ENCODE measurements around the gene METTL9. TPM values are rescaled to one million over a fixed set of nuclear protein-coding genes. Genes with fewer than 3 reads are reported as not detected.

METTL9 gene
- total and polyA plus RNA-seq, 2 experiments from 2014 or later, result 72.5 to 152 TPM

- Mint-ChIP-seq H3K36me3 (ENCODE audit: low read depth) (peaks cover 10% of the 10 kb centered on the region; the same call in 1 of the 3 replicates), H3K27me3 (ENCODE audit: insufficient read depth, low read depth, poor library complexity) (peaks cover 2% of the 10 kb centered on the region), H3K4me1 (peaks cover 17% of the 10 kb centered on the region; the same call in 2 of the 3 replicates), H3K4me3 (no peak overlapping the region), H3K9me3 (no peaks in the 10 kb centered on the region), H3K27ac (no peak overlapping the region)
- DNase-seq (ENCODE audit: low spot score), result no peak
- Histone ChIP-seq H3K27ac (ENCODE audit: low read depth) (no peak overlapping the region), H3K79me2 (replicated peaks; ENCODE audit: insufficient read depth) (peaks cover 17% of the 10 kb centered on the region; the same call in 1 of the 2 replicates), H3F3A (replicated peaks; ENCODE audit: low read depth) (no peaks in the 10 kb centered on the region), H3K9me2 (ENCODE audit: insufficient read depth) (no peaks in the 10 kb centered on the region), H3K4me1 (ENCODE audit: insufficient read depth) (peaks cover 8% of the 10 kb centered on the region; the same call in 1 of the 2 replicates), H4K20me1 (replicated peaks; ENCODE audit: insufficient read depth) (peaks cover 3% of the 10 kb centered on the region), H3K4me3 (no peak overlapping the region), H3K36me3 (ENCODE audit: insufficient read depth) (no peaks in the 10 kb centered on the region), H3K27me3 (ENCODE audit: insufficient read depth) (no peaks in the 10 kb centered on the region), H2AFZ (no peak overlapping the region), H3K4me2 (no peak overlapping the region)
- ATAC-seq, result no peak
- TF ChIP-seq NANOG (IDR thresholded peaks at IDR 0.05; ENCODE audit: borderline replicate concordance), result no peak
These were observed 39.2 kb downstream of the METTL9 start for GRCh38 chr16:21638573-21638975.

GRCh38 chr16:21639493-21639892, 40.1 kb downstream of the METTL9 start:
- DNase-seq (ENCODE audit: low spot score), result no peak
- no peak overlapping the region for H3K27ac Mint-ChIP-seq
- H3K36me3 ChIP-seq (ENCODE audit: insufficient read depth), result no peaks in the 10 kb centered on the region
- peaks cover 3% of the 10 kb centered on the region for H4K20me1 ChIP-seq (replicated peaks; ENCODE audit: insufficient read depth)
- peaks cover 16% of the 10 kb centered on the region; the same call in 2 of the 3 replicates for H3K4me1 Mint-ChIP-seq
- H3K4me1 ChIP-seq (ENCODE audit: insufficient read depth), result peaks cover 8% of the 10 kb centered on the region; the same call in 1 of the 2 replicates
- H3K4me2 ChIP-seq, result no peak overlapping the region
- no peaks in the 10 kb centered on the region for H3K27me3 ChIP-seq (ENCODE audit: insufficient read depth)
- H3K4me3 Mint-ChIP-seq, result no peak overlapping the region
- no peak overlapping the region for H2AFZ ChIP-seq
- ATAC-seq, result no peak
- peaks cover 2% of the 10 kb centered on the region for H3K27me3 Mint-ChIP-seq (ENCODE audit: insufficient read depth, low read depth, poor library complexity)
- no peak overlapping the region for H3K27ac ChIP-seq (ENCODE audit: low read depth)
- H3K9me2 ChIP-seq (ENCODE audit: insufficient read depth), result no peaks in the 10 kb centered on the region
- H3K9me3 Mint-ChIP-seq, result no peaks in the 10 kb centered on the region
- H3F3A ChIP-seq (replicated peaks; ENCODE audit: low read depth), result no peaks in the 10 kb centered on the region
- H3K36me3 Mint-ChIP-seq (ENCODE audit: low read depth), result peaks cover 7% of the 10 kb centered on the region; the same call in 1 of the 3 replicates
- H3K79me2 ChIP-seq (replicated peaks; ENCODE audit: insufficient read depth), result peaks cover 17% of the 10 kb centered on the region; the same call in 1 of the 2 replicates
- no peak overlapping the region for H3K4me3 ChIP-seq
- TF ChIP-seq NANOG (IDR thresholded peaks at IDR 0.05; ENCODE audit: borderline replicate concordance) (no peak), ZNF462 (CRISPR knock-in tag; IDR thresholded peaks at IDR 0.05) (no peak), STAT1 (IDR thresholded peaks at IDR 0.05; ENCODE audit: unreplicated experiment) (no peak), EZH2 (IDR thresholded peaks at IDR 0.05; ENCODE audit: low read depth, unreplicated experiment) (no peak), CREB1 (CRISPR knock-in tag; IDR thresholded peaks at IDR 0.05; ENCODE audit: low read depth) (no peak), ETS1 (IDR thresholded peaks at IDR 0.05) (no peak), JUNB (IDR thresholded peaks at IDR 0.05; ENCODE audit: unreplicated experiment) (no peak), ZNF114 (CRISPR knock-in tag; IDR thresholded peaks at IDR 0.05) (no peak), REST (IDR thresholded peaks at IDR 0.05; ENCODE audit: unreplicated experiment) (no peak), ZNF331 (CRISPR knock-in tag; IDR thresholded peaks at IDR 0.05; ENCODE audit: low read depth) (no peak), EZH2phosphoT487 (IDR thresholded peaks at IDR 0.05; ENCODE audit: unreplicated experiment) (no peak)

Measured in GM23338 (cell line).